CD4-positive, alpha-beta T cell treated with Interleukin-15 for 4 hours (primary cell): Measurements from ENCODE around the gene ELF4.
"Not testable (repeated sequence)": the region's sequence is repeated elsewhere in the genome, so short reads cannot be mapped to it uniquely, and the experiment has no call there.

Experiments used
- DNase-seq: peaks from one replicate; pipeline ENCODE4 v3.0.0-alpha.2; 2020; ENCODE audit warnings: low spot score

Gene ELF4

DNA sequence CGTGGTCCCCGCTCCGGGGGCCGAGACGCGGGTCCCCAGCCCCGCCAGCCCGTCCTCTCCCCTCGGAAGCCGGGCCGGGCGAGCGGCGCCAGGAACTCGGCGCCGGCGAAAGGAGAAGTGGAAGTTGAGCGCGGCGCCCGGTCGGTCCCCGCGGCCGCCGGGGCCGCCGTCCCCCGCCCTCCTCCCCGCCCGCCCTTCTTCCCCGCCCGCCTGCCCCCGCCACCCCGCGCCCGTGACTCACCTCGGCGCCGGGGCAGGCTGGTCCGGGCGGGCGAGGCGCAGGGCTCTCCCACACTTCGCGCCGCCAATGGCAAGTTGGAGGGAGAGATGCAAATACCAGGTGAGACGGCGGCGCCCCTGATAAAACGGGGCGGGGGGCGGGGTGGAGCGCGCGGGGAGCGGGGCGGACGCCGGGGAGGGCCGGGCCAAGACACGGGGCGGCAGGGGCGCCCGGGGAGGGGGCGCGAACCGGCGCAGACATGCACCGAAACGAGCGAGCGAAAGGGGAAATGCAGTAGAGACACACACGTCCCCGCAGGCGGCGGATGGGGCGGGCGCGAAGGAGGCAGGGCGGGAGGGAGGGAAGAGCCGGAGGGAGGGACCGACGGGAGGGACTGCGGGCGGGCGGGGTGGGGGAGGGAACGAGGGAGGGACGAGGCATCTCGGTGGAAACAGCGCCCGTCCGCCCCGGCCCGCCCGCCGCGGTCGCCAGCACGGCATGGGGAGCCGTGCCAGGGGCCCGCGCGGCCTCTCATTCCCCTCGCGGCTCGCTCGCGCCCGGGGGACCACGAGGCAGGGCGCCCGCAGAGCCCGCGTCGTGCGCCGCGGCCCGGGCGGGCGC lies at the start of gene ELF4:
TSS of gene ELF4 (minus strand) at position 119 of the 841 bp plus-strand sequence. CDS start 29,167 bp downstream, outside the sequence.
- peak; percentile 62 for DNase-seq

DNA sequence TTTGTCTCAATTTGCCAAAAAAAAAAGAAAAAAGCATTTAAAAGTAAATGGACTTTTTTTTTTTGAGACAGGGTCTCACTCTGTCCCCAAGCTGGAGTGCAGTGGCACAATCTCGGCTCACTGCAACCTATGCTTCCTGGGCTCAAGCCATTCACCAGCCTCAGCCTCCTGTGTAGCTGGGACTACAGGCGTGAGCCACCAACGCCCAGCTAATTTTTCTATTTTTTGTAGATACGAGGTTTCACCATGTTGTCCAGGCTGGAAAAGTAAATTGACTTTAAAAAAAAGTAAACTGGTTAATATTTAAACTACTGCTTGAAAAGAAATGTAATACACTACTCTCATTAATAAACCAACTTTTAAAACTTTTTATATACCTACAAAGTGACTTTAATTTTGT lies 49.5 kb upstream of the ELF4 start:
- no peak for DNase-seq

DNA sequence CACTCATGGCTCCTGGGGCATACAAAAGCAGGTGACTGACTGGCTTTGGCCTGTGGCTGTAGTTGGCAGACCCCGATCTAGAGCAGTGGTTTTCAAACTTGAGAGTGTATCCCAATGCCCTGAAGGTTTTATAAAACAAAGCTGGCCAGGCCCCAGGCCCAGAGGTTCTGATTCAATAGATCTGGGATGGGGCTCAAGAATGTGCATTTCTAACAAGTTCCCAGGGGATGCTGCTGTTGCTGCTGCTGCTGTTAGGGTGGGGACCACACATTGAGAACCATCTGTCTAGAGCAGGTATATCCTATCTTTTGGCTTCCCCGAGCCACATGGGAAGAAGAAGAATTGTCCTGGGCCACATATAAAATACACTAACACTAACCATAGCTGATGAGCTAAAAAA lies 48.0 kb upstream of the ELF4 start:
- no peak for DNase-seq

DNA sequence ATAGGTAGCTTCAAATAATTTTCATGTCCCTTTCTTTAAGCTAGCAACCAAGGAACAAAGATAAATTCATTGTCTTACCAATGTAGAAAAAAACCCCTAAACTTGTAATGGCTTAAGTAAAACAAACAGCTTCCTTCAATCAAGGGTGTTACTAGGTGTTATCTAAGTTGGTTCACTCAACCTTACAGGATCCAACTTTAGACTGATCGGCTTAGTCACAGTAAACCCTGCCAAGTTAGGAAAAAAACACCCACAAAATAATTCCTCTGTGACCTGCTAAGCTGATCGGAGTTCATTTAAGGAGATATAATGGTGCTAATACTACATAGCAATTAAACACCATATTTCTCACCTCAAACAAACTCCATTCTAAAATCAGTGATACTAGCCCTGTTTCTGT lies 45.3 kb upstream of the ELF4 start:
- no peak for DNase-seq

DNA sequence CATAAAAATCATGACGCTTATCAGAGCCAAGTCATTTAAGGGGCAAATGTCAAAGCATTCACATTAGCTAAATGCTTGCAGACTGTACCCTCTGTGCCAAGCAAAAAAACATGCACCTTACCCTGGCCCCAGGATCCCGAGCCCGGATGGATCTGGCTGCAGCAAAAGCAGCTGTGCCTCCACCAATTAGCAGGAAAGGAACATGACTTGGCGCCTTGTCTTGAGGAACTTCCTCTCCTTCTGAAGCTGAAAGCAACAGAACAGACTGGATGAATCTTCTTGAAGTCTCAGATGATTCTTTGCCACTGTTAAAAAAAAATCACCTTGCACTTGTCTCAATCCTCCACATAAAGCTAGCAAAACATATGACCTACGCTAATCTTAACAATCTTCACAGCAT lies 37.3 kb upstream of the ELF4 start:
- no peak for DNase-seq

DNA sequence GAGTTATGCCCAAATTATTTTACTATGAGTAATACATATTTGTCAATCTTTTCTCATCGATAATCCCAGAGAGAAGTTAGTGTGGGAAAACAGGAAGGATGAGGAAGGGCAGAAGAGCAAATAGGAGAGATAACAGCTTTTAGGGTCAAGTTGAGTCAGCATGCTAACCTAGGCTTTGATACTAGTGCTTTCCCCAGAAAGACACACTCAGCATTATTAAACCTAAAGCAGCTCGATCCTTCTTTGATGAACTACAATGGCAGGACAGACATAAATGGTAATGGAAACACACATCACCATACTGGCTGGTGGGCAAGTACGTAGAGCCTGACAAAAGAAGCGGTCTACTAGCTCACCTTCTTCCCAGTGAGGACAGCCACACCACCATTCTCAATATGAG lies 34.8 kb upstream of the ELF4 start:
- DNase-seq, result no peak

DNA sequence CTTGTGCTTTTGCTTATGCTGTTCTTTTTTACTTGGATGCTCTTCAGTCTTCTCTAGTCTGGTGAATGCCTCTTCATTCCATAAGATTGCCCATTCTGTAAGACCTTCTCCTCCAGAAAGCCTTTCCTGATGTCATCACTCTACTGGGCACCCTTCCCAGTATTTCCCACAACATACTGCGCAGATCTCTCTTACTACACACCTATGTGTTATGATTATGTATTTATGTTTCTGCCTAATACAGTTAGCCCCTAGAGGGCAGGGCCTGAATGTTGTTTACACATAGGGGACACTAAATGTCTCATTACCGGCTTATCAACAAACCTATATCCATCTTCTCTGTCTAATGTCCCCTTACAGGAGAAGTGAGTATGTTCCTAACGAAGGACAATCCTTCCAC lies 34.2 kb upstream of the ELF4 start:
- DNase-seq, result no peak

DNA sequence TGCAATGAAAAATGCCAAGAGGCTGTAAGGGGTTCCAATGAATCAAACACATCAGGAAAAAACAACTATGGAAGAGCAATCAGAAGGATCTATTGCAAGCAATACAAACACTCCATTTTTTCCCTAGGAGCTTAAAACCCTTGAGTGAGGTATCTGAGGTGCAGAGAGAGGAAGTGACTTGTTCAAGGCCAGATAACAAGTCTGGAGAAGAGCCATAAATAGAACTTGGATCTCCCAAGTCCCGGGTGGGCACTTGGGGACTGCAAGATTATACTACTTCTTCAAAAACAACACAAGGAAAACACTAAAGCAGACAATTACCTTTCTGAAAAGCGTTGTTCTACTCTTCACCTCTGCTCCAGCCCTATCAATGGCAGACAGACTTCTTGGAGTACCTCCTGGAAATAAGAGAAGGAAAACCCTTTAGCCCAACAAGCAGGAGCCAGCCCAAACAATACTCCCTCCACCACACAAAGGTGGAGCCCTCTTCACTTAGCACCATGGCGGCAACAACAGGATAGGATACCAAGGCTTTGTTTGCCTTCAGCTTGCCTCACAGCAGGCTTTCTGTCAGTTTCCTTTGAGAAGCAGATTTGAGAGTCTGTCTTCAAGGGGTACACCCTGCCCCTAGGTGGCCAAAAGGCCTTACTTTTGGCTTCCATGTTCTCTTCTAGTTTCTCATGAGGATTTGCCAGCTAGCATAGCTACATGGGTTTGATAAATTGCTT lies 29.3 kb upstream of the ELF4 start:
- no peak for DNase-seq

DNA sequence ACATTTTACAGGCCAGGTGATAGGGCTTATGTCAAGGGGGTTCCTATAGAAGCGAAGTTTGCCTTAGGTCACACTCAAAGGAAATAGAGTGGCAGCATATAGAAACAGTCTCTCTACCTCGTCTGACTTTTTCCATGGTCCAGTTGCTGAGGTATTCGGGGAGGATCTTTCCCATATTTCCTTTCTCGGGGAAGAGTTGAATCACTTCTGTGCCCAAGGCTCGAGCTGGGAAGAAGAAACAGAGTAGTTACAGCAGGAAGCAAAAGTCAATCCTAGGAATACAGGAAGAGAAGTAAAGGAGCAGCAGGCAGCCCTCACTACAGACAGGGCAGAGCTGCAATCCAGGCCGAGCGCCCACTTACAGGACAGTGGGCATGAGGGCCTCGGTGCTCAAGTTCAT lies 26.7 kb upstream of the ELF4 start:
- DNase-seq, result no peak

DNA sequence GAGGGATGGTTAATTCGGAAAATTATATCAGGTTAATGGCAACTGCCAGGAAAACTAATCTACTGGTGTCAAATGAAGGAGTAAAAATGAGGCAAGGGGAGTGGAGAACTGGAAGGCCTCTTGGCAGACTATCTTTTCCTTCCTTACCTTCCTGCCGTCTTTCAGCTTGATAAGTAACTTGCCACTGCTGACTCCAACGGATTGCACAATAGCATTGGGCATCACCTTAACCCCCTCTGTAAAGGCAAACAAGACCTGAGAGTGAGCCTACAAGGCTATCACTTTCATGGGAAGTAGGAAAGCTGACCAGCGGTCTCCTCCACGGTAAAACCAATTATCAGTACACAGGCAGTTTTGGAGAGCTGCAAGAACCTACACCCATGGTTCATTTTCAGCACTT lies 26.2 kb upstream of the ELF4 start:
- DNase-seq, result no peak

DNA sequence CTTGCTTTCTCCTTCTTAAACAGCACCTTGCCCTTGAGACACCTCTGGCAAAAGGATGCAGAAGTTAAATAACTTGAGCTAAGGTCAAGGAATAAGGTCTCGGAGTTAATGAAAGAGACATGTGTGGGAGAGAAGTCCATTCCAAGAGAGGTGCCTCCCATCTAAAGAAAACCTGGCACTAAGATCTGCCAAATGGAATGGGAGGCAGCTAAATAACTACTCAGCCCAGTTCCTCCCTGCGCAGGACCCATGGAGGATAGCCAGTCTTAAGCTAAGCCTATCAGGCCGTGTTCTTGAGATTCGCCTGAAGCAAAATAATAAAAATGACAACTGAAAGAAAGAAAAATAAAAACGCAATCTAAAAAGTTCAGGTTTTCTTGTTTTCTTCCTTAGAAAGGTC lies 20.7 kb upstream of the ELF4 start:
- no peak for DNase-seq

DNA sequence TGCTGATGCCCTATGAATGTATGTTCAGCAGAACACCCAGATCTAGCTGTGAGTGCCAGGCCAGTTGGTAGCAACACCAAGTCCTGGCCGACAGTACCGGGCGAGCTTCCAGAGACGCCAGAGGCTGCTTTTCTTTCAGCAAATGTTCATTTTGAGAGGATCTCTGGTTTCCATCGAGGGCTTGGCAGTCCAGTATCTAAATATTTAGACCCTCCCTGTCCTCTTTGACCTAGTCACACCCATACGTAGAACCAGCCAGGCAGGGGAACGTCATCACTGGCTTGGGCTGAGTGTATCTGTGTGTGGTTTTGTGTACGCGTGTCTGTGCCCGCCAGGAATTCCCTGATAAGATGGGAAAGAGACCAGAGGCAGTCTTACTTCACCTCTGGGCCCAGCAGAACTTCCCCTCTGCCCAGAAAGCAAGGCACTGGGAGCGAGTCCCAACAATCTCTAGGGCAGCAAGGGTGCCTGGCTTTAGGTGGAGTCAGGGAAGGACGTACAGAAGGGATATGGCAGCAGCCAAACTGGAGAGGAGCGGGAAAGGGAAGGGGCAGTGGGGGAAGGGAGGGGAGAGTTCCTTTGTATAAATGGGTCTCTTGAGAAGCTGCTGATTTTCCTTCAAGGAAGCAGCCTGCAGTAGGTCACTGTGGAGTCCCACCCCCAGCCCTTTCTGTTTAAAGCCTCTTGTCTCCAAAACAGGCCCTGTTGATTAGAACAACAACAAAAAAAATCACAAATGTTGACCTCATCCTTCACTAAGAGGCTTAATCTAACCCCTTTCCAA lies 15.0 kb upstream of the ELF4 start:
- no peak for DNase-seq

DNA sequence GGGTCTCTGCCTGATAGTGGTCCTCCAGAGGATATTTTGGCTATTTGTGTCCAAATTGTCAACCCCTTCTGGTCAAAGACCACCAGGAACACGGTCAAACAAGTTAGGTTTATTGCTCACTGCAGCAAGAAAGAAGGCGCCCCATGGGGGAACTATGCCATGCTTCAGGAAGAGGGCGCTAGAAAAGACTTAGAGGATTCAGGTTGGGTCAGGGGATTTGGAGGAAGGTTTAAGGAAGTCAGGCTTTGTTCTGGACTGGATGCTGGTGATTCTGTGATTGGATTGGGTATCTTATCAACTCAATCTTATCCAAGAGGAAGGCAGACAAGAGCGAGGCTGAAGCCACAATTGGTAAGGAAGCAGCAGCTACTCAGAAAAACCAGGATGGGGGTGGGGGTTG lies 14.3 kb upstream of the ELF4 start:
- DNase-seq, result no peak

DNA sequence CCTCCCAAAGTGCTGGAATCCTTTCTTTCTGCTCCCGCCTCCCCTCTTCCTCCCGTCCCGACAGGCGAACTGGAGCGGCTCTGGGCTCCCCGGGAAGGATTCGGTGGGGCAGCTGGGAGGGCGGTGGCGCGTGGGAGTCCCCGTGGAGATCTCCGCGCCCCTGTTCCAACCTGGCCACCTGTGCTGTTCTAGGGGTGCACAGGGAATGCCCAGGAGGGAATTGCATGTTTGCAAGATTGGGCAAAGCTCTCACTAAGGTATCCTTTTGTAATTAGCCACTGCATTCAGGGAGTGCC lies 11.2 kb upstream of the ELF4 start:
- DNase-seq, result no peak

DNA sequence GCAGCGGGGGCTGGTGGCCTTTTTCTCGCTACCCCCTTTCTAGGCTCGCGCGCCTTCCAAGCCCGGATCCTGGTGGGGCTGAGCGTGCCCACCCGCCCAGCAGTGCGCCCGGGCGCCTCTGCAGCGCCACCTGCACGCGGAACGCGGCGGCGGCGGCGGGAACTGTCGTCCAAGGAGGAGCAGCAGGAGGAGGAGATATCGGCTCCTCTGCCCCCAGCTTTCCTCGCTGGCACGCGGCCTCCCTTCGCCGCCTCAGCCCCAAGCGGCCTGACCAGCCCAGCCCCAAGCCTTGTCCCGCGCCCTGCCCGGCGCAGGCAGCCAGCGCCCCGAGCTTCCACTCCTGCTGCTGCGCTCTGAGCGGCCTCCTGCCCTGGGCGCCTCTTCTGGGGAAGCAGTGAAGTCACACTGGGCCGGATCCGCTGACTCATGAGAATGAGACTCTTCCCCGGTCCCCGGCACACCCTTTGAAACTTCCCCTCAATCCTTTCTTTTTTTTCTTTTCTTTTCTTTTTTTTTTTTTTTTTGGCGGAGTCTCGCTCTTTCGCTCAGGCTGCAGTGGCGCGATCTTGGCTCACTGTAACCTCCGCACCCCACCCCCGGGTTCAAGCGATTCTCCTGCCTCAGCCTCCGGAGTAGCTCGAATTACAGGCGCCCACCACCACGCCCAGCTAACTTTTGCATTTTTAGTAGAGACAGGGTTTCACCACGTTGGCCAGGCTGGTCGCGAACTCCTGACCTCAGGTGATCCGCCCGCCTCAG lies 10.6 kb upstream of the ELF4 start:
- peak; percentile 67 for DNase-seq

DNA sequence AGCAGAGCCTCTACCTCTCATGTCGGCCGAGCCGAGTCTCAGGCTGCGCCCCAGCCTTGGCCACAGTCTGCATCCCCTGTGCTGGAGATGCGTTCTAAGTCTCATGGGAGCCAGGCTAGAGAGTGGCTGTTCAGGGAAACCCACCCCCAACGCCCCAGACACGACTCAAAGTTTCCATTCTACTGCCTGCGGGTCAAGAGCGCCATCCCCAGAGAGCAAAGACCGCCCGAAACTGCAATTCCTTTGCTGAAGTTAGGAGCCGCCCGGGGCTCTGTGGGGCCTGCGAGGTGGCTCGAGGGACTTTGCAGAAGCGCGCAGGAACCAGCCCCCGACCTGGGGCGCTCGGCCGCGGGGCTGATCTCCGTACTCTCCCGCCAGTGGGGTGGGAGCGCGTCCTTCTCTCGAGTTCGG lies 10.0 kb upstream of the ELF4 start:
- DNase-seq, result no peak

DNA sequence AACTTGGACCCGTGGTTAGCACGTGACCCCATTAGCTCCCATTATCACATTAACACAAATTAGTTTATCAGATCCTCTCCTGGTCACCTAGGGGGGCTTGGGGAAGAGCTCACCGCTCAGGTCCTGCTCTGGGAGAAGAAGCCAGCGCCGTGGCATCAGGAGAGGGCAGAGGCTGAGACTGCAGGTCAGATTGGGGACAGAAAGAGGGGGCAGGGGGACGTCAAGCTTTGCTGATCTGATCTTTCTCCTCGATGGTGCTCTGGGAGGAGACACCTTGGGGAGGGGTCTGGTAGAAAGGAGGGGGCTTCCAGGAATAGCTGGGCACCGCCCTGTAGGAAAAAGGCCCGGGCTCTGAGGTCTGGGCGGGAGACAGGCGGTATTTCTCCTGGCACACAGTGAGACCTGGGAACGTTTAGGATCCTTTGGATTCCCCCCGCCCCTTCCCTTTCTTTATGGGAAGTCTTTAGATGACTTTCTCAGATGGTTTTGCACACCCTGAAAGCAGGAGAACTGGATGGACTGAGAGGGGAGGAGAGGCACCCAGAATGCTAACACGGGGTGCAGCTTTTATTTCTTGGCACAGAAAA lies 9.1 kb upstream of the ELF4 start:
- no peak for DNase-seq

DNA sequence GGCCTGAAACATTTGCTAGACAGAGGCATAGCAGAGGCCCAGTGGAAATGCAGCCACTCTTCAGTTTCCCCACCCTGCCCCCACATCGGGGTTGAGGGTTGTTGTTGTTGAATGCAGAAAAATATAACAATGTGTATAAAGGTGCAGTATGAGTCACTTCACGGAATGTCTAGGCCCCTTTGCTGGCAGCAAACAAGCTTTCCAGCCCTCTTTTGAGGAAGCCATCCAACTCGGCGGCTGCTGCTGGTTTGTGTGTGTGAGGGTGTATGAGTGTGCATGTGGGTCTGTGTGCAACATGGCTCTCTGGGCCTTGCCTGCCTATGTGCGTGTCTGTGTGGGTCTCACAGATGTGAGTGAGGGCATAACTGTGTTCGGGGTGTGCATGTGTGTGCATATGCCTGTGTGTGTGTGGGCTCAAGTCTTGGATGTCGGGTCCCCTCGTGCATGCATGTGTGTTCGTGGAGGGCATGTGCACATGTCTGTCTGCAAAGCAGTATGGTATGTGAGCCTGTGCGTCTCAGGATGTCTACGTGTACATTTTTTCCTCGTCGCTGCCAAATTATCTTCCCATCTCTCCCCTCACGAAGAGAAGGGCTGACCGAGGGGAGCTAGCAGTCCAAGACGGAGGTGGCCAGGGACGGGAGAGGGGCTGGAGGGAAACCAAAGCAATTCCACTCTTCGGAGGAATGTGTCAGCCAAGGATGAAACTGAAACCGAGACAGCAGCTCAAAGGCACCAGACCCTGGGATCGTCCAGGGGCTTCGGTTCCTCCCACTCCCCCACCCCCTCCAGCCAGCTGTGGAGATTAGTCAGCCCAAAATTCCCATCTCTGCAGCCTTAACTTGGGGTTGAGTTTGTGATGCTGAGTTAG lies 8.4 kb upstream of the ELF4 start:
- peak; percentile 33 for DNase-seq

DNA sequence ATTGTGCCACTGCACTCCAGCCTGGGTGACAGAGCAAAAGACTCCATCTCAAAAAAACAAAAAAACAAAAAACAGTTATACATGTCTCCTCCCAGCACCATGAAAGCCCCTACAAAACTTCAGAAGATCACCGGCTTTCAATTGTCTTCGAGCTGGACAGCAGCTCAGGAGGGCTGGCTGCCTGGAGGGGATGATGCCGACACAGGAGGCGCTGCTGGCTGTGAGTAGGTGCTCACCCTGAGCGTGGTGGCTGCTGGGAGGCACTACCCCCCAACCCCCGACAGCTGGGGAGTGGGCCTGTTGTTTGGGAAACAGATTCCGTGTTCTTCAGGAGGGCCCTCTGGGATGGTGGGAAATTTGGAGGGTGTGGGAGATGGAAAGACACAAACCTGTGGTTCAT lies 6.9 kb upstream of the ELF4 start:
- DNase-seq, result no peak

DNA sequence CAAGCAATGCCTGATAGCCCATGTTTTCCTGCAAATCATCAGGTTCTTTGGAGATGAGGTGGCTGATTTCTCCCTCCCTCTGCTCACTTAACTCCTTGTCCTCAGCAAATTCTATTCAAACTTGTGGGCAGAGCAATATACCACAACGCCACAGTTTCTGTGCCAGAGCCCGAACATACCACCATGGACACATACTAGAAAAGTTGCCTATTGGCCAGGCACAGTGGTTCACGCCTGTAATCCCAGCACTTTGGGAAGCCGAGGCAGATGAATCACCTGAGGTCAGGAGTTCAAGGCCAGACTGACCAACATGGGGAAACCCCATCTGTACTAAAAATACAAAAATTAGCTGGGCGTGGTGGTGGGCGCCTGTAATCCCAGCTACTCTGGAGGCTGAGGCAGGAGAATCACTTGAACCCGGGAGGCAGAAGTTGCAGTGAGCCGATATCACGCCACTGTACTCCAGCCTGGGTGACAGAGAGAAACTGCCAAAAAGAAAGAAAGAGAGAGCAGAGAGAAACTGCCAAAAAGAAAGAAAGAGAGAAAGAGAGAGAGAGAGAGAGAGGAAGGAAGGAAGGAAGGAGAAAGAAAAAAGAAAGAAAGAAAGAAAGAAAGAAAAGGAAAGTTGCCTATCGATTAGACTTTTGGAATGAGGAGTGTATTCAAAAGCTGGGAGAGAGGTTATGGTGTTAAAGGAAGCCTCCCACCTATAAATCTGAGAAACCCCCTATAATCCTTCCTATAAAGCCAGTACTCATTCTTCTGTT lies 5.0 kb upstream of the ELF4 start:
- not testable (repeated sequence) for DNase-seq
